ENCODE measurements around the gene SCAPER.

The SCAPER gene

GRCh38 chr15:76546805-76547204 lies 358.3 kb downstream of the SCAPER start:
- Histone ChIP-seq H3K9me3 (ENCODE audit: severe bottlenecking) (no peaks in the 10 kb centered on the region), H3K36me3 (no peaks in the 10 kb centered on the region), H3K4me3 (ENCODE audit: low read depth, low read length) (no peak overlapping the region), H3K27ac (no peak overlapping the region), H3K27me3 (ENCODE audit: insufficient read depth, low read depth, severe bottlenecking) (no peaks in the 10 kb centered on the region)
- DNase-seq = no peak
- no peak for TF ChIP-seq CTCF (IDR thresholded peaks at IDR 0.05; ENCODE audit: low read depth, low read length)

GRCh38 chr15:76533995-76534394 lies 371.1 kb downstream of the SCAPER start:
- H3K27ac ChIP-seq = no peak overlapping the region
- TF ChIP-seq CTCF (IDR thresholded peaks at IDR 0.05; ENCODE audit: low read depth, low read length) = no peak
- no peaks in the 10 kb centered on the region for H3K9me3 ChIP-seq (ENCODE audit: severe bottlenecking)
- H3K4me3 ChIP-seq (ENCODE audit: low read depth, low read length) = no peak overlapping the region
- no peak for DNase-seq
- no peaks in the 10 kb centered on the region for H3K36me3 ChIP-seq
- no peaks in the 10 kb centered on the region for H3K27me3 ChIP-seq (ENCODE audit: insufficient read depth, low read depth, severe bottlenecking)

- DNase-seq = no peak
- H3K9me3 ChIP-seq (ENCODE audit: severe bottlenecking) = no peaks in the 10 kb centered on the region
- H3K4me3 ChIP-seq (ENCODE audit: low read depth, low read length) = no peak overlapping the region
- no peak overlapping the region for H3K27ac ChIP-seq
- TF ChIP-seq CTCF (IDR thresholded peaks at IDR 0.05; ENCODE audit: low read depth, low read length) = no peak
- no peaks in the 10 kb centered on the region for H3K27me3 ChIP-seq (ENCODE audit: insufficient read depth, low read depth, severe bottlenecking)
- H3K36me3 ChIP-seq = no peaks in the 10 kb centered on the region
Measured at GRCh38 chr15:76533060-76533820, 371.9 kb downstream of the SCAPER start.

GRCh38 chr15:76529911-76530310 lies 375.2 kb downstream of the SCAPER start:
- no peak overlapping the region for H3K27ac ChIP-seq
- no peak overlapping the region for H3K4me3 ChIP-seq (ENCODE audit: low read depth, low read length)
- TF ChIP-seq CTCF (IDR thresholded peaks at IDR 0.05; ENCODE audit: low read depth, low read length) = no peak
- H3K9me3 ChIP-seq (ENCODE audit: severe bottlenecking) = peaks cover 2% of the 10 kb centered on the region
- no peaks in the 10 kb centered on the region for H3K36me3 ChIP-seq
- no peak for DNase-seq
- H3K27me3 ChIP-seq (ENCODE audit: insufficient read depth, low read depth, severe bottlenecking) = no peaks in the 10 kb centered on the region

- H3K4me3 ChIP-seq (ENCODE audit: low read depth, low read length) = no peak overlapping the region
- DNase-seq = no peak
- peaks cover 2% of the 10 kb centered on the region for H3K9me3 ChIP-seq (ENCODE audit: severe bottlenecking)
- TF ChIP-seq CTCF (IDR thresholded peaks at IDR 0.05; ENCODE audit: low read depth, low read length) = no peak
- H3K36me3 ChIP-seq = no peaks in the 10 kb centered on the region
- no peak overlapping the region for H3K27ac ChIP-seq
- no peaks in the 10 kb centered on the region for H3K27me3 ChIP-seq (ENCODE audit: insufficient read depth, low read depth, severe bottlenecking)
Measured at GRCh38 chr15:76526111-76526510, 379.0 kb downstream of the SCAPER start.

- no peaks in the 10 kb centered on the region for H3K27me3 ChIP-seq (ENCODE audit: insufficient read depth, low read depth, severe bottlenecking)
- peak overlapping the region; percentile 21 for H3K27ac ChIP-seq
- no peak for TF ChIP-seq CTCF (IDR thresholded peaks at IDR 0.05; ENCODE audit: low read depth, low read length)
- H3K9me3 ChIP-seq (ENCODE audit: severe bottlenecking) = peaks cover 4% of the 10 kb centered on the region
- H3K36me3 ChIP-seq = no peaks in the 10 kb centered on the region
- DNase-seq = no peak
- H3K4me3 ChIP-seq (ENCODE audit: low read depth, low read length) = no peak overlapping the region
Measured at GRCh38 chr15:76517910-76518309, 387.2 kb downstream of the SCAPER start.
